Vagina (tissue), 2 donors: Measurements from ENCODE around the gene IGLL5.

Experiments
- CTCF ChIP-seq, 3 experiments: fragments of 450-650 bp in 2 of 3; fragments of 200-600 bp in 1 of 3; sonication (generic) in 1 of 3; IDR thresholded peaks; one replicate each; pipeline ENCODE4 v1.5.1; 2017 to 2019; ENCODE audit warnings: antibody characterized with exemption in 3 of 3, mild to moderate bottlenecking in 2 of 3, moderate library complexity in 2 of 3
- POLR2A ChIP-seq, 2 donors: fragments of 450-650 bp; IDR thresholded peaks; one replicate each; pipeline ENCODE4 v1.6.1; 2017; ENCODE audit warnings: antibody characterized with exemption in 2 of 2, mild to moderate bottlenecking in 2 of 2, moderate library complexity in 2 of 2

- TF ChIP-seq CTCF (IDR thresholded peaks at IDR 0.05) (no peak), POLR2A (IDR thresholded peaks at IDR 0.05) (no peak)
These were observed 20.2 kb downstream of the IGLL5 start for GRCh38 chr22:22907551-22908494.
